B cell (primary cell): ENCODE results near the gene DEFB112. TPM values are rescaled to one million over a fixed set of nuclear protein-coding genes. Genes with fewer than 3 reads are reported as not detected.

Experiments used
- ATAC-seq: fragments of 200-7000 bp; cut with Tn5 transposase; one replicate; pipeline ENCODE4 v1.10.0; 2021; ENCODE audit warnings: low read depth, mild to moderate bottlenecking, moderate number of reproducible peaks, moderate library complexity
- CTCF ChIA-PET: fragments of 350-600 bp; sonication (Branson Sonifier 250); formaldehyde crosslinking; loops from one replicate; lab custom pipeline; 2021; ENCODE audit warnings: antibody characterized with exemption, inconsistent platforms; lab: Charles Lee
- POLR2A ChIA-PET: fragments of 350-600 bp; sonication (Branson Sonifier 250); formaldehyde crosslinking; loops from one replicate; lab custom pipeline; 2021; ENCODE audit warnings: antibody characterized with exemption; lab: Charles Lee
- DNase-seq: peaks from one replicate; pipeline ENCODE4 v3.0.0; 2013
- H2AFZ ChIP-seq: 2 replicates; pipeline ENCODE4 v1.6.1; 2012; ENCODE audit warnings: mild to moderate bottlenecking, low read depth, low read length; ENCODE audit not compliant: insufficient read depth, poor library complexity, severe bottlenecking
- H3K27ac ChIP-seq, 2 donors: 1 replicate in 1 of 2; 2 replicates in 1 of 2; pipeline ENCODE4 v1.5.1; 2012 to 2013; ENCODE audit warnings: low read length in 2 of 2, mild to moderate bottlenecking in 2 of 2, moderate library complexity in 1 of 2
- H3K27me3 ChIP-seq, 4 experiments: fragments of 200-600 bp in 1 of 4; sonication (generic) in 1 of 4; replicated peaks in 1 of 4; 1 replicate in 2 of 4; 2 replicates in 2 of 4; pipeline versions ENCODE4 v1.6.1 to v1.7.0; 2013 to 2016; ENCODE audit warnings: low read length in 3 of 4, mild to moderate bottlenecking in 2 of 4, mixed read lengths in 1 of 4, moderate library complexity in 1 of 4; ENCODE audit not compliant: insufficient read depth in 4 of 4, control insufficient read depth in 3 of 4; ENCODE audit errors: control extremely low read depth in 1 of 4
- H3K36me3 ChIP-seq, 2 experiments: replicated peaks in 1 of 2; 1 replicate in 1 of 2; 2 replicates in 1 of 2; pipeline versions ENCODE4 v1.6.1 to v1.7.1; 2013; ENCODE audit warnings: low read length in 1 of 2; ENCODE audit not compliant: insufficient read depth in 2 of 2, control insufficient read depth in 1 of 2; ENCODE audit errors: control extremely low read depth in 1 of 2, extremely low read depth in 1 of 2
- H3K4me1 ChIP-seq, 2 donors: fragments of 200-600 bp in 1 of 2; sonication (generic) in 1 of 2; 1 replicate in 1 of 2; 2 replicates in 1 of 2; pipeline versions ENCODE4 v1.5.1 to v1.6.1; 2013 to 2017; ENCODE audit warnings: low read length in 2 of 2; ENCODE audit not compliant: control insufficient read depth in 2 of 2, insufficient read depth in 2 of 2
- H3K4me2 ChIP-seq: replicated peaks from 2 replicates; pipeline ENCODE3; 2012; ENCODE audit warnings: mild to moderate bottlenecking, low read depth, low read length; ENCODE audit not compliant: poor library complexity, severe bottlenecking
- H3K4me3 ChIP-seq, 5 experiments: fragments of 200-600 bp in 1 of 5; sonication (generic) in 1 of 5; 1 replicate in 3 of 5; 2 replicates in 2 of 5; pipeline versions ENCODE4 v1.5.1 to v1.7.0; 2011 to 2016; ENCODE audit warnings: low read length in 4 of 5, mild to moderate bottlenecking in 4 of 5, low read depth in 2 of 5, control low read depth in 1 of 5, moderate library complexity in 1 of 5; ENCODE audit not compliant: insufficient read depth in 1 of 5; ENCODE audit errors: control extremely low read depth in 1 of 5, extremely low read depth in 1 of 5
- H3K79me2 ChIP-seq: fragments of 200-600 bp; sonication (generic); one replicate; pipeline ENCODE4 v1.6.0; 2016; ENCODE audit warnings: low read length; ENCODE audit not compliant: control insufficient read depth, insufficient read depth
- H3K9ac ChIP-seq: fragments of 200-600 bp; sonication (generic); 2 replicates; pipeline ENCODE4 v1.6.1; 2017; ENCODE audit warnings: mild to moderate bottlenecking, low read length, moderate library complexity
- H3K9me3 ChIP-seq, 3 donors: one replicate each; pipeline versions ENCODE4 v1.6.1 to v1.7.1; 2013; ENCODE audit warnings: low read length in 2 of 3; ENCODE audit not compliant: control insufficient read depth in 2 of 3, insufficient read depth in 1 of 3; ENCODE audit errors: control extremely low read depth in 1 of 3
- H4K20me1 ChIP-seq: 2 replicates; pipeline ENCODE4 v1.6.0; 2012; ENCODE audit warnings: mild to moderate bottlenecking, low read length; ENCODE audit not compliant: insufficient read depth, control insufficient read depth, poor library complexity, severe bottlenecking
- H3K27ac Mint-ChIP-seq: one replicate; pipeline ENCODE4 v1.8.0; 2021; ENCODE audit warnings: mixed read lengths
- H3K27me3 Mint-ChIP-seq: one replicate; pipeline ENCODE4 v1.8.0; 2021; ENCODE audit warnings: mixed read lengths
- H3K4me1 Mint-ChIP-seq: one replicate; pipeline ENCODE4 v1.8.0; 2021; ENCODE audit warnings: mixed read lengths
- H3K4me3 Mint-ChIP-seq: one replicate; pipeline ENCODE4 v1.8.0; 2021; ENCODE audit warnings: mixed read lengths
- H3K9me3 Mint-ChIP-seq: one replicate; pipeline ENCODE4 v1.8.0; 2022; ENCODE audit warnings: mixed read lengths; ENCODE audit not compliant: insufficient read depth
- EZH2 ChIP-seq: IDR thresholded peaks from 2 replicates; pipeline ENCODE4 v1.6.1; 2012; ENCODE audit warnings: borderline replicate concordance, low read depth, mild to moderate bottlenecking, moderate library complexity, low read length; ENCODE audit not compliant: insufficient read depth, poor library complexity, severe bottlenecking
- intact Hi-C: fragments of 100-400 bp; cut with micrococcal nuclease; formaldehyde crosslinking; loops from one replicate; pipeline ENCODE4 v1.10.0; 2022
- polyA plus RNA-seq: library from polyadenylated mRNA; depleted of rRNA; stranded (reverse); fragments of >200 nt; gene quantifications from 2 replicates; pipeline ENCODE4 v1.2.3, GENCODE V29; 2012
- total RNA-seq, 2 donors: library from RNA; stranded (reverse); fragments of 120-200 nt in 1 of 2; gene quantifications; 1 replicate in 1 of 2; 2 replicates in 1 of 2; pipeline versions ENCODE4 v1.2.3 to v1.2.4, GENCODE V29; 2013 to 2022
- TF ChIP-seq, protein P1 (sequence below): fragments of 200-600 bp; IDR thresholded peaks from one replicate; pipeline ENCODE4 v1.8.0; 2022; ENCODE audit warnings: antibody characterized with exemption, mild to moderate bottlenecking

Gene DEFB112
- total and polyA plus RNA-seq, 2 donors (not counting 1 experiment from before 2014, with no cell fraction given): not detected

DNA sequence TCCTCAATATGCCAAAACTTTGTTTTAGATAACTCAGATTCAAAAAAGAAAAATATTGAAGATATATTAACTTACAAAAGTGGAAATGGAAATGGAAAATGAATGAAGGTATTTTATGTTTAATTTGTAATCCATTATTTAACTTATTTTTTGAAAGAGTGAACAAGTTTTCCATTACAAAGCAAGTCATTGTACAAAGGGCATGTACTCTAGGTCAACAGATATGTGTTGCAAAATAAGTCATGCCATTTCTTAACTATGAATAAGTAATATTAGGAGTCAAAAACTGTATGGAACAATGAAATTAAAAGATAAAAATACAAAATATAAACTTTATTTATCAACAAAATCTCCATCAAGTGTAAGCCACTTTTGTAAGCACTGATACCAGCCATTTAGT, 54.5 kb downstream of the DEFB112 start:
- no peaks in the 10 kb centered on the region for H3K79me2 ChIP-seq
- intact Hi-C loops: no loop called here
- H3K27me3 Mint-ChIP-seq: no peaks in the 10 kb centered on the region

More for the DNA sequence above, 54.5 kb downstream of the DEFB112 start:
- H3K27ac Mint-ChIP-seq: no peak overlapping the region
- no peak overlapping the region for H3K4me3 Mint-ChIP-seq
- no peaks in the 10 kb centered on the region for H3K36me3 ChIP-seq
- H3K9ac ChIP-seq: no peak overlapping the region
- ATAC-seq: no peak
- H2AFZ ChIP-seq: no peak overlapping the region
- H3K27ac ChIP-seq: no peak overlapping the region
- H3K4me1 Mint-ChIP-seq: no peaks in the 10 kb centered on the region
- ChIA-PET POLR2A (no interaction called here), CTCF (no interaction called here)
- H3K9me3 Mint-ChIP-seq: no peaks in the 10 kb centered on the region
- no peaks in the 10 kb centered on the region for H3K27me3 ChIP-seq
- H4K20me1 ChIP-seq: no peaks in the 10 kb centered on the region
- no peak overlapping the region for H3K4me3 ChIP-seq
- DNase-seq: no peak
- TF ChIP-seq, protein P1, sequence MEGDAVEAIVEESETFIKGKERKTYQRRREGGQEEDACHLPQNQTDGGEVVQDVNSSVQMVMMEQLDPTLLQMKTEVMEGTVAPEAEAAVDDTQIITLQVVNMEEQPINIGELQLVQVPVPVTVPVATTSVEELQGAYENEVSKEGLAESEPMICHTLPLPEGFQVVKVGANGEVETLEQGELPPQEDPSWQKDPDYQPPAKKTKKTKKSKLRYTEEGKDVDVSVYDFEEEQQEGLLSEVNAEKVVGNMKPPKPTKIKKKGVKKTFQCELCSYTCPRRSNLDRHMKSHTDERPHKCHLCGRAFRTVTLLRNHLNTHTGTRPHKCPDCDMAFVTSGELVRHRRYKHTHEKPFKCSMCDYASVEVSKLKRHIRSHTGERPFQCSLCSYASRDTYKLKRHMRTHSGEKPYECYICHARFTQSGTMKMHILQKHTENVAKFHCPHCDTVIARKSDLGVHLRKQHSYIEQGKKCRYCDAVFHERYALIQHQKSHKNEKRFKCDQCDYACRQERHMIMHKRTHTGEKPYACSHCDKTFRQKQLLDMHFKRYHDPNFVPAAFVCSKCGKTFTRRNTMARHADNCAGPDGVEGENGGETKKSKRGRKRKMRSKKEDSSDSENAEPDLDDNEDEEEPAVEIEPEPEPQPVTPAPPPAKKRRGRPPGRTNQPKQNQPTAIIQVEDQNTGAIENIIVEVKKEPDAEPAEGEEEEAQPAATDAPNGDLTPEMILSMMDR: no peak
- TF ChIP-seq EZH2: no peak
- H3K4me1 ChIP-seq: no peaks in the 10 kb centered on the region
- no peak overlapping the region for H3K4me2 ChIP-seq
- H3K9me3 ChIP-seq: no peaks in the 10 kb centered on the region

Other genes starting within 250 kb of the DEFB112 start
- gene CRISP1, start 183.4 kb downstream of the DEFB112 start, total RNA-seq: not detected in 2 replicates
- gene CRISP1, start 183.4 kb downstream of the DEFB112 start, polyA plus RNA-seq: not detected in 2 replicates
- gene DEFB114, start 85.8 kb downstream of the DEFB112 start, total RNA-seq: not detected in 2 replicates
- not detected in 2 replicates for gene DEFB114, start 85.8 kb downstream of the DEFB112 start, polyA plus RNA-seq
- gene DEFB113, start 80.3 kb downstream of the DEFB112 start, total RNA-seq: not detected in 2 replicates
- gene DEFB113, start 80.3 kb downstream of the DEFB112 start, polyA plus RNA-seq: not detected in 2 replicates
- gene DEFB110, start 27.9 kb downstream of the DEFB112 start, total RNA-seq: not detected in 2 replicates
- not detected in 2 replicates for gene DEFB110, start 27.9 kb downstream of the DEFB112 start, polyA plus RNA-seq